DOHH2 (cell line): ENCODE results near the gene MRTFB.

Experiments used
- H3F3A ChIP-seq: fragments of 200-600 bp; sonication (generic), shearing (Covaris generic); 2 replicates; pipeline ENCODE4 v1.6.0; 2016; ENCODE audit warnings: antibody characterized with exemption, mild to moderate bottlenecking; ENCODE audit not compliant: control insufficient read depth, insufficient read depth
- H3K27ac ChIP-seq: fragments of 200-600 bp; sonication (generic); 2 replicates; pipeline ENCODE4 v1.5.1; 2014; ENCODE audit warnings: low read depth, mild to moderate bottlenecking, low read length, moderate library complexity
- H3K27me3 ChIP-seq: fragments of 200-600 bp; sonication (generic); 2 replicates; pipeline ENCODE4 v1.6.1; 2014; ENCODE audit warnings: mild to moderate bottlenecking, low read length, mixed read lengths; ENCODE audit not compliant: control insufficient read depth
- H3K36me3 ChIP-seq: fragments of 200-600 bp; sonication (generic); 2 replicates; pipeline ENCODE4 v1.6.1; 2014; ENCODE audit warnings: mild to moderate bottlenecking, low read length, moderate library complexity, mixed read lengths; ENCODE audit not compliant: control insufficient read depth
- H3K4me1 ChIP-seq: fragments of 200-600 bp; sonication (generic); 2 replicates; pipeline ENCODE4 v1.6.1; 2014; ENCODE audit warnings: mild to moderate bottlenecking, low read length, mixed read lengths; ENCODE audit not compliant: control insufficient read depth
- H3K4me2 ChIP-seq: fragments of 200-600 bp; sonication (generic); 2 replicates; pipeline ENCODE4 v1.6.0; 2014; ENCODE audit warnings: mild to moderate bottlenecking, low read length, moderate library complexity
- H3K4me3 ChIP-seq: fragments of 200-600 bp; sonication (generic); 2 replicates; pipeline ENCODE4 v1.5.1; 2014; ENCODE audit warnings: mild to moderate bottlenecking, low read length, mixed read lengths
- H3K79me2 ChIP-seq: fragments of 200-600 bp; sonication (generic); 2 replicates; pipeline ENCODE4 v1.6.1; 2014; ENCODE audit warnings: mild to moderate bottlenecking, low read length, mixed read lengths; ENCODE audit not compliant: control insufficient read depth
- H3K9me2 ChIP-seq: fragments of 200-600 bp; sonication (generic); replicated peaks from 2 replicates; pipeline ENCODE4 v1.6.1; 2014; ENCODE audit warnings: mild to moderate bottlenecking, low read length, mixed read lengths; ENCODE audit not compliant: control insufficient read depth
- H3K9me3 ChIP-seq: fragments of 200-600 bp; sonication (generic); 2 replicates; pipeline ENCODE4 v1.6.1; 2014; ENCODE audit warnings: antibody characterized with exemption, low read length, mixed read lengths; ENCODE audit not compliant: control insufficient read depth, insufficient read depth
- H4K20me1 ChIP-seq: fragments of 200-600 bp; sonication (generic); 2 replicates; pipeline ENCODE4 v1.6.0; 2014; ENCODE audit warnings: low read depth, mild to moderate bottlenecking, antibody characterized with exemption, low read length, moderate library complexity; ENCODE audit not compliant: control insufficient read depth, insufficient read depth
- EZH2phosphoT487 ChIP-seq: fragments of 200-600 bp; sonication (generic); IDR thresholded peaks from 2 replicates; pipeline ENCODE4 v1.6.1; 2017; ENCODE audit warnings: borderline replicate concordance, mild to moderate bottlenecking, antibody characterized with exemption, low read length, moderate library complexity, mixed read lengths
- TF ChIP-seq, protein P1 (sequence below): fragments of 200-600 bp; sonication (generic); IDR thresholded peaks from one replicate; pipeline ENCODE4 v1.5.1; 2014; ENCODE audit warnings: antibody characterized with exemption, mild to moderate bottlenecking, low read depth, low read length; ENCODE audit not compliant: poor library complexity, severe bottlenecking

Gene MRTFB

GRCh38 chr16:14168146-14168545 is 97.0 kb downstream of the MRTFB start:
- Histone ChIP-seq H3K9me3 (no peaks in the 10 kb centered on the region), H3K4me2 (no peak overlapping the region), H3K36me3 (no peaks in the 10 kb centered on the region), H4K20me1 (no peaks in the 10 kb centered on the region), H3K27ac (no peak overlapping the region), H3K79me2 (no peaks in the 10 kb centered on the region), H3K27me3 (no peaks in the 10 kb centered on the region), H3K9me2 (no peaks in the 10 kb centered on the region), H3K4me1 (peaks cover 15% of the 10 kb centered on the region), H3K4me3 (no peak overlapping the region), H3F3A (no peaks in the 10 kb centered on the region)
- no peak for TF ChIP-seq EZH2phosphoT487
- TF ChIP-seq, protein P1, sequence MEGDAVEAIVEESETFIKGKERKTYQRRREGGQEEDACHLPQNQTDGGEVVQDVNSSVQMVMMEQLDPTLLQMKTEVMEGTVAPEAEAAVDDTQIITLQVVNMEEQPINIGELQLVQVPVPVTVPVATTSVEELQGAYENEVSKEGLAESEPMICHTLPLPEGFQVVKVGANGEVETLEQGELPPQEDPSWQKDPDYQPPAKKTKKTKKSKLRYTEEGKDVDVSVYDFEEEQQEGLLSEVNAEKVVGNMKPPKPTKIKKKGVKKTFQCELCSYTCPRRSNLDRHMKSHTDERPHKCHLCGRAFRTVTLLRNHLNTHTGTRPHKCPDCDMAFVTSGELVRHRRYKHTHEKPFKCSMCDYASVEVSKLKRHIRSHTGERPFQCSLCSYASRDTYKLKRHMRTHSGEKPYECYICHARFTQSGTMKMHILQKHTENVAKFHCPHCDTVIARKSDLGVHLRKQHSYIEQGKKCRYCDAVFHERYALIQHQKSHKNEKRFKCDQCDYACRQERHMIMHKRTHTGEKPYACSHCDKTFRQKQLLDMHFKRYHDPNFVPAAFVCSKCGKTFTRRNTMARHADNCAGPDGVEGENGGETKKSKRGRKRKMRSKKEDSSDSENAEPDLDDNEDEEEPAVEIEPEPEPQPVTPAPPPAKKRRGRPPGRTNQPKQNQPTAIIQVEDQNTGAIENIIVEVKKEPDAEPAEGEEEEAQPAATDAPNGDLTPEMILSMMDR: no peak

DNA sequence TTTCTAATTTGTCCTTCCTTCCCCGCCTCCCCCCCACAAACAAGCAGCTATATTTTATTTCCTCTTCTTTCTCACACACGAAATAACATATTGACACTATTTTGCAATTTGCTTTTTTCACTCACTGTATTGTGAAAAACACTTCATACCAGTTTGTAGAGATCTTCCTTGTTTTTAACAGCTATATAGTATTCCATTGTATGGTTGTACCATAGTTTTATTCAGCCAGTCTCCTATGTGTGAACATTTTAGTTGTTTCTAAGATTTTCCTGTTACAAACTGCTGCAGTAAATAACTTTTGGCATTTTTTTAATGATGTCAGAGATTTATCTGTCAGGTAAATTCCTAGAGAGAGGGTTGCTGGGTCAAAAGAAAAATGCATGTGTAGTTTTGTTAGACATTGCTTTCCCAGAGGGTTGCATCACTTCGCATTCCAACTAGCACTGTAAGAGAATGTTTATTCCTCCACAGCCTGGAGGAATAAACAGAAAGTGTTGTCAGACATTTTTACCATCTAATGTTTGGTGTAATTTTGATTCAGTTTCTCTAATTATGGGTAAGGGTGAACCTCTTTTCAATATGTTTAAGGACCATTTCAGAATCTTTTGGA is 101.2 kb downstream of the MRTFB start:
- Histone ChIP-seq H3K4me3 (no peak overlapping the region), H3K79me2 (no peaks in the 10 kb centered on the region), H3F3A (no peaks in the 10 kb centered on the region), H3K9me3 (no peaks in the 10 kb centered on the region), H3K36me3 (no peaks in the 10 kb centered on the region), H3K27ac (no peak overlapping the region), H3K4me2 (no peak overlapping the region), H3K27me3 (no peaks in the 10 kb centered on the region), H4K20me1 (no peaks in the 10 kb centered on the region), H3K4me1 (peaks cover 4% of the 10 kb centered on the region), H3K9me2 (no peaks in the 10 kb centered on the region)
- TF ChIP-seq EZH2phosphoT487: no peak
- TF ChIP-seq, protein P1: no peak

GRCh38 chr16:14175086-14175485 is 104.0 kb downstream of the MRTFB start:
- Histone ChIP-seq H3K27ac (no peak overlapping the region), H3K9me2 (no peaks in the 10 kb centered on the region), H3K4me2 (no peak overlapping the region), H3K9me3 (no peaks in the 10 kb centered on the region), H4K20me1 (no peaks in the 10 kb centered on the region), H3K4me3 (no peak overlapping the region), H3F3A (no peaks in the 10 kb centered on the region), H3K36me3 (no peaks in the 10 kb centered on the region), H3K27me3 (no peaks in the 10 kb centered on the region), H3K4me1 (no peaks in the 10 kb centered on the region), H3K79me2 (no peaks in the 10 kb centered on the region)
- no peak for TF ChIP-seq EZH2phosphoT487
- TF ChIP-seq, protein P1: no peak

- no peaks in the 10 kb centered on the region for H3F3A ChIP-seq
- H3K79me2 ChIP-seq: no peaks in the 10 kb centered on the region
These were observed 106.6 kb downstream of the MRTFB start for GRCh38 chr16:14177704-14178103.

More at GRCh38 chr16:14177704-14178103, 106.6 kb downstream of the MRTFB start:
- Histone ChIP-seq H3K4me3 (no peak overlapping the region), H3K9me3 (no peaks in the 10 kb centered on the region), H3K4me2 (no peak overlapping the region), H4K20me1 (no peaks in the 10 kb centered on the region), H3K36me3 (no peaks in the 10 kb centered on the region), H3K27me3 (no peaks in the 10 kb centered on the region), H3K27ac (no peak overlapping the region), H3K9me2 (no peaks in the 10 kb centered on the region), H3K4me1 (no peaks in the 10 kb centered on the region)
- TF ChIP-seq, protein P1: no peak
- no peak for TF ChIP-seq EZH2phosphoT487
